Adrenal gland (tissue), 5 donors: ENCODE data around the gene SIX3.

Experiments used
- POLR2A ChIP-seq, 2 donors: fragments of 450-650 bp; IDR thresholded peaks; one replicate each; pipeline ENCODE4 v1.6.1; 2017; ENCODE audit warnings: antibody characterized with exemption in 2 of 2, mild to moderate bottlenecking in 2 of 2, moderate library complexity in 1 of 2
- TF ChIP-seq, protein P1 (sequence below), 6 experiments: fragments of 450-650 bp in 4 of 6; fragments of 200-600 bp in 2 of 6; sonication (generic) in 1 of 6; IDR thresholded peaks; 1 replicate in 5 of 6; 2 replicates in 1 of 6; pipeline versions ENCODE4 v1.5.1 to v1.8.0; 2016 to 2021; ENCODE audit warnings: antibody characterized with exemption in 6 of 6, mild to moderate bottlenecking in 2 of 6, moderate library complexity in 1 of 6
- donor health status: DM: no; HTN: no; CAD: no.

DNA sequence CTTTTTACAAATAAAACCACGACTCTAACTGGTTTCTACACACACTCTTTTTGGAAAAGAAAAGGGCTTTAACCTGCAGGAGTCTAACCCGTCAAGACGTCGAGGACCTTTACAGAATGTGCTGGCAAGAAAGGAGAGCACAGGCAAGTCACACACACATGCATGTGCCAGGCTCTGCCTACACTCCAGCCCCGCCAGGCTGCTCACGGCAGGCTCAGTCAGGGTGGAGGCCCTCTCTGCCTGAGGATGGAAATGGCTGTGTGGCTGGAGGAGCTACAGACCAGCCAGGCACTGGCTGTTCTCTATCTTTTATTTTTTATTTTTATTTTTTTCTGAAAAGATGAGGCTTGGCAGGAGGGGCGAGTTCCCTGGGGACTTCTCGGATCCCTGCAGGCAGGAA lies 10.2 kb downstream of the SIX3 start:
- TF ChIP-seq, protein P1, sequence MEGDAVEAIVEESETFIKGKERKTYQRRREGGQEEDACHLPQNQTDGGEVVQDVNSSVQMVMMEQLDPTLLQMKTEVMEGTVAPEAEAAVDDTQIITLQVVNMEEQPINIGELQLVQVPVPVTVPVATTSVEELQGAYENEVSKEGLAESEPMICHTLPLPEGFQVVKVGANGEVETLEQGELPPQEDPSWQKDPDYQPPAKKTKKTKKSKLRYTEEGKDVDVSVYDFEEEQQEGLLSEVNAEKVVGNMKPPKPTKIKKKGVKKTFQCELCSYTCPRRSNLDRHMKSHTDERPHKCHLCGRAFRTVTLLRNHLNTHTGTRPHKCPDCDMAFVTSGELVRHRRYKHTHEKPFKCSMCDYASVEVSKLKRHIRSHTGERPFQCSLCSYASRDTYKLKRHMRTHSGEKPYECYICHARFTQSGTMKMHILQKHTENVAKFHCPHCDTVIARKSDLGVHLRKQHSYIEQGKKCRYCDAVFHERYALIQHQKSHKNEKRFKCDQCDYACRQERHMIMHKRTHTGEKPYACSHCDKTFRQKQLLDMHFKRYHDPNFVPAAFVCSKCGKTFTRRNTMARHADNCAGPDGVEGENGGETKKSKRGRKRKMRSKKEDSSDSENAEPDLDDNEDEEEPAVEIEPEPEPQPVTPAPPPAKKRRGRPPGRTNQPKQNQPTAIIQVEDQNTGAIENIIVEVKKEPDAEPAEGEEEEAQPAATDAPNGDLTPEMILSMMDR (IDR thresholded peaks at IDR 0.05): no peak
- TF ChIP-seq POLR2A (IDR thresholded peaks at IDR 0.05): no peak
